Measurements from ENCODE around the gene ST6GAL1.
A peak's percentile ranks its signal among the peaks of the same experiment; 100 is the strongest.

The ST6GAL1 gene

DNA sequence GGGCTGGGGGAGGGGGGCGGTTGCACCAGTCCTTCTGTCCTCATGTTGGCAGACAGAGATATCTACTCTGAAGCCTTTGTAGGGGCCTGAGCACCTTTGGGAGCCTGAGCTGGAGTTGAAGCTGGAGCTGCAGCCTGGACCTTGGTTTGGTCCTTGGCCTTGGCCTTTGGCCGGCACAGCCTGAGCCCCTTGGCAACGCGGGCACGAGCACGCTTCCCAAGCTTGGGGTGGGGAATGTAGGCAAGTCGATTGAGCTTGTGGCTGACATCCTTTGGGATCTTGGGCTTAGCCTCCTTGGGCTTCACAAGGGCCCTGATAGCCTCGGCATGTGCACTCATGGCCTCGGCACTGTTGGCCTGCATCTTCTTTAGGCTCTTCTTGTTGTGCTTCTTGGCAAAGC is 8.1 kb upstream of the ST6GAL1 start:
- H3K27ac Mint-ChIP-seq, result peak overlapping the region in 1 of 3 experiments; percentile 71
- H3K4me1 Mint-ChIP-seq, result peaks cover 7% of the 10 kb centered on the region
- H3K9me3 Mint-ChIP-seq, result no peaks in the 10 kb centered on the region
- TF ChIP-seq, protein P1, sequence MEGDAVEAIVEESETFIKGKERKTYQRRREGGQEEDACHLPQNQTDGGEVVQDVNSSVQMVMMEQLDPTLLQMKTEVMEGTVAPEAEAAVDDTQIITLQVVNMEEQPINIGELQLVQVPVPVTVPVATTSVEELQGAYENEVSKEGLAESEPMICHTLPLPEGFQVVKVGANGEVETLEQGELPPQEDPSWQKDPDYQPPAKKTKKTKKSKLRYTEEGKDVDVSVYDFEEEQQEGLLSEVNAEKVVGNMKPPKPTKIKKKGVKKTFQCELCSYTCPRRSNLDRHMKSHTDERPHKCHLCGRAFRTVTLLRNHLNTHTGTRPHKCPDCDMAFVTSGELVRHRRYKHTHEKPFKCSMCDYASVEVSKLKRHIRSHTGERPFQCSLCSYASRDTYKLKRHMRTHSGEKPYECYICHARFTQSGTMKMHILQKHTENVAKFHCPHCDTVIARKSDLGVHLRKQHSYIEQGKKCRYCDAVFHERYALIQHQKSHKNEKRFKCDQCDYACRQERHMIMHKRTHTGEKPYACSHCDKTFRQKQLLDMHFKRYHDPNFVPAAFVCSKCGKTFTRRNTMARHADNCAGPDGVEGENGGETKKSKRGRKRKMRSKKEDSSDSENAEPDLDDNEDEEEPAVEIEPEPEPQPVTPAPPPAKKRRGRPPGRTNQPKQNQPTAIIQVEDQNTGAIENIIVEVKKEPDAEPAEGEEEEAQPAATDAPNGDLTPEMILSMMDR (IDR thresholded peaks at IDR 0.05; ENCODE audit: unreplicated experiment in 3 of 3), result no peak
- H3K36me3 Mint-ChIP-seq (ENCODE audit: low read depth), result no peaks in the 10 kb centered on the region
- no peak overlapping the region for H3K4me3 Mint-ChIP-seq
- H3K27me3 Mint-ChIP-seq (ENCODE audit: low read depth), result peaks cover 8% of the 10 kb centered on the region

DNA sequence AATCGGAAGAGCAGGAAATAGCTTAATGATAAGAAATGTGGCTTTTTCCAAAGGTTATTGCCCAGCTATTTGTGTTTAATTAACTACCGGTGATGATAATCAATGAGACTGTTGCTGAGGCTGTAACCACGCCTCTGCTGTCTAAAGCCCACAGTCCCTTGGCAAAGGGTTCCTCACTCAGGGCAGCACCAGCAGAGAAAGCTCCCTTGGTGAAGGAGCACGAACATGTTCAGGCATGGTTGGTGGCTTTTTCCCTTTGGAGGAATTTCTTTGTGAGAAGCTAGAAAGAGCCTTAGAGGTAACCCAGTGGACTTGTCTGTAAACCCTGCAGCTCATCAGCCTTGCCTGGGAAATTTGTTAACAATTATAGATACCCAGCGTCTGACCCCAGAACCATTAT is 7.5 kb upstream of the ST6GAL1 start:
- H3K36me3 Mint-ChIP-seq (ENCODE audit: low read depth), result no peaks in the 10 kb centered on the region
- TF ChIP-seq, protein P1 (IDR thresholded peaks at IDR 0.05; ENCODE audit: unreplicated experiment in 3 of 3), result no peak
- H3K27ac Mint-ChIP-seq, result peak overlapping the region in 2 of 3 experiments; percentile 16 to 71
- H3K4me1 Mint-ChIP-seq, result peaks cover 7% of the 10 kb centered on the region
- H3K27me3 Mint-ChIP-seq (ENCODE audit: low read depth), result peaks cover 8% of the 10 kb centered on the region
- H3K9me3 Mint-ChIP-seq, result no peaks in the 10 kb centered on the region
- no peak overlapping the region for H3K4me3 Mint-ChIP-seq

DNA sequence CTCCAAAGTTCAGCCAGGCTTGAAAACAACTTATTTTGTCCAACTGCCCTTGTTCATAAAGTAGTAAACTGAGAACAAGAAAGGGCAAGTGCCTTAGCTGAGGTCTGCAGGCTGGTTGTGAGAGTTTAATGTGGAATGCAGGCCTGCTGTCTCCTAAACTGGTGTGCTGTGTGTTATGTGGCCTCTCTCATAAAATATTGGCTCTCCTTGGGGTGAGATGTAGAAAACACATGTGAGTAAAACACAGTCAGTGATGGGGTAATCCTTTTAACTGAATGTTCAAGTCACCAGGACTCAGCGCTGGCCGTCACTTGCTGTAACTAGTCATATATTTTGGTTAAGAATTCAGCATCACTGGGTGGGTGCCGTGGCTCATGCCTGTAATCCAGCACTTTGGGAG is 7.1 kb upstream of the ST6GAL1 start:
- Mint-ChIP-seq H3K27ac (peak overlapping the region in 2 of 3 experiments; percentile 16 to 71), H3K4me3 (no peak overlapping the region), H3K9me3 (no peaks in the 10 kb centered on the region), H3K4me1 (peaks cover 7% of the 10 kb centered on the region), H3K36me3 (ENCODE audit: low read depth) (no peaks in the 10 kb centered on the region), H3K27me3 (ENCODE audit: low read depth) (peaks cover 8% of the 10 kb centered on the region)
- TF ChIP-seq, protein P1 (IDR thresholded peaks at IDR 0.05; ENCODE audit: unreplicated experiment in 3 of 3), result no peak

DNA sequence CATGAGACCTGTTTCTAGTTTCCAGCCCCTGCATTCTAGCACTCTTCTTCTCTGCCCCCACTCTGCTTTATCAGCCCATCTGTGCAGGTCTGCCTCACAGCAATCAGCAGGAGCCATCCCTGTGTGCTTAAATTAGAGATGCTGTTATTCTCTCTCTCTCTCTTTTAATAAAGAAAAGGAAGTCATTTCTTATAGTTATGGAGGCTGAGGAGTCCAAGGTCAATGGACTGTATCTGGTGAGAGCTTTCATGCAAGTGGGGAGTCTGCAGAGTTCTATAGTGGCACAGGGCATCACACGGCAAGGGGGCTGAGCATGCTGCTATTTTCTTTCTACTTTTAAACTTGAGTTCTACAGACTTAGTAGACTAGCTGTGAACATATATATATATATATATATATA is 4.5 kb upstream of the ST6GAL1 start:
- peak overlapping the region in 2 of 3 experiments; percentile 6 to 61 for H3K27ac Mint-ChIP-seq
- H3K4me3 Mint-ChIP-seq, result no peak overlapping the region
- H3K27me3 Mint-ChIP-seq (ENCODE audit: low read depth), result peaks cover 22% of the 10 kb centered on the region
- H3K9me3 Mint-ChIP-seq, result no peaks in the 10 kb centered on the region
- no peaks in the 10 kb centered on the region for H3K36me3 Mint-ChIP-seq (ENCODE audit: low read depth)
- peaks cover 7% of the 10 kb centered on the region for H3K4me1 Mint-ChIP-seq
- TF ChIP-seq, protein P1 (IDR thresholded peaks at IDR 0.05; ENCODE audit: unreplicated experiment in 3 of 3), result no peak

DNA sequence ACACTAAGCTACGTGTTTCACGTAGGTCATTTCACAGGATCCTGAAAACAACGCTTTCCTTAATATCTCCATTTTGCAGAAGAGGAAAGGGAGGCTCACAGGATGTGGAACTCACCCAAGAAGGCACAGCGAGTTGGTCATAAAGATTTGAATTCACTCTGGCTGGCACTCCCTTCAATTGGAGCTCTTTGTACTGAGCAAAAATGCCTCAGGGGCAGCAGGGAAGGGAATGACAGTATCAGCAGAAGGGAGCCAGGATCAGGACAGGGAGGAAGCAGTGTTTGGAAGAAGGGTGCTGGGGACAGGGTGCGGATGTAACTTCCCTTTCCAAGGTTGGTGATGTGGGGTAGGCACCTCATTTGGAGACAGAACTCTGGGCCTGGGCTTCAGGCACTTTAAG is 1.1 kb upstream of the ST6GAL1 start:
- TF ChIP-seq, protein P1 (IDR thresholded peaks at IDR 0.05; ENCODE audit: unreplicated experiment in 3 of 3), result no peak
- Mint-ChIP-seq H3K4me3 (peak overlapping the region; percentile 76 to 83 (median 78)), H3K27me3 (ENCODE audit: low read depth) (peaks cover 34% of the 10 kb centered on the region)

DNA sequence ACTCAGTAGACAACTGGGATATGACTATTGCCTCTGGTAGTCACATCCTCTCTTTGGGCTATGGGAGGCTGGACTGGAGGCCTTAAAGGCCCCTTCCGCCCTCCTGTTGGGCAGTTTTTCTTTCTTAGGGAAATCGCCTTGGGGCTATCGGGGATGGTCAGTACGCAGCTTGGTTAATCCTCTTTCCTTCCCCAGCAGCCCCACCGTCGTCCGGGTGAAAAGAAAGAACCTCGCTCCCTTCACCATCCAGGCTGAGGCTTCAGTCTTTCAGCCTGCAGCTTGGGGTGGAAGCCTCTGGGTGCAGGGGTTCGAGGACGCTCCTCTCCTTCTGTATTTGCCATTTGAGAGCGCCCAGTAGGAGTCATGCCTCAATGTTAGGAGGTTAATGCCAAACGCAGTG is 641 bp upstream of the ST6GAL1 start:
- peaks cover 12% of the 10 kb centered on the region for H3K36me3 Mint-ChIP-seq (ENCODE audit: low read depth)
- H3K27ac Mint-ChIP-seq, result peak overlapping the region in 2 of 3 experiments; percentile 76 to 92
- H3K9me3 Mint-ChIP-seq, result no peaks in the 10 kb centered on the region
- peaks cover 34% of the 10 kb centered on the region for H3K27me3 Mint-ChIP-seq (ENCODE audit: low read depth)
- peaks cover 20% of the 10 kb centered on the region for H3K4me1 Mint-ChIP-seq
- H3K4me3 Mint-ChIP-seq, result peak overlapping the region; percentile 95 to 98 (median 97)
- TF ChIP-seq, protein P1 (IDR thresholded peaks at IDR 0.05; ENCODE audit: unreplicated experiment in 3 of 3), result no peak

More for the DNA sequence above, 1.1 kb upstream of the ST6GAL1 start:
- Mint-ChIP-seq H3K36me3 (ENCODE audit: low read depth) (peaks cover 8% of the 10 kb centered on the region), H3K4me1 (peaks cover 20% of the 10 kb centered on the region), H3K9me3 (no peaks in the 10 kb centered on the region), H3K27ac (peak overlapping the region in 1 of 3 experiments; percentile 55)

Data from nephron (organoid).